KG1 (cell line): Measurements from ENCODE around the gene TMEM33.

Experiments used
- DNase-seq: peaks from one replicate; lab custom pipeline; 2025; lab: John Stamatoyannopoulos, UW

TMEM33 gene

DNA sequence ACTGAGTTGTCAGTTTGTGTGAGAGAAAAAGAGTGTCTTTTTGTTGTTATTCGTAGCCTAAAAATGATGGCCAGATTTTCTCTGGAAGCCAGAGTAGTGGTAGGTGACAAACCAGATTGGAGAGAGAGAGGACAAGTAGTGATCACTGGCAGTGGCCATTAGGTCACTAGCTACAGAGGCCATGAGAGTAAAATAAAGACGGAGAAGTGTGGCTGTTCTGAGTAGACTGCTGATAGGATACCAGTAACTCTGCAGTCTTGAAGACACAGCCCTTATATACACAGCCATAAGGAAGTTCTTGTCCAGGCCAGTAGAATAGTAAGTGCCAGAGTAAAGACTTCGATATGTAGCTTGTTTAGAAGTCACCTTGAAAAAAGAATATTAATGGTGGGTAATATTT, 62.8 kb downstream of the TMEM33 start:
- DNase-seq = no peak

DNA sequence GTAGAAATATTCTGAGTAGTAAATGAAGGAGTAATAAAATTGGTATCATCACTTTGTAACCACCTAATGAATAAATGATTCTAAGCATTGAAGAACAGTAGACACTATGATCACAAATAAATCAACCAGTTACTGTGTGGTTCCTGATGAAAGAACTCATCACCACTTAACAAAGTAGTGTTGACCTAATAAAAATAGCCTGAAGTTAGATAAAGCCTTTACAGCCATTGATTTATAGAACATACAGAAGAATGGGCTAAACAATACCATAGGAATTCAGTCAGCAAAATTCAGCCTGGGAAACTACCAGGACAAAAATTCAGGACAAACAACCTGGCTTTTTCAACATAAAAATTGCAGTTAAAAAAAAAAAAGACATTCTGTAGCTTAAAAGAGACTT, 64.1 kb downstream of the TMEM33 start:
- DNase-seq = no peak

- no peak for DNase-seq
Measured at GRCh38 chr4:42008011-42008786, 73.0 kb downstream of the TMEM33 start.
